HG03045 (cell line): ENCODE results near the gene FAM186B.

Experiments
- ATAC-seq: cut with Tn5 transposase; IDR thresholded peaks from one replicate; pipeline ENCODE4 v1.9.1; 2021; ENCODE audit warnings: mild to moderate bottlenecking, moderate library complexity; ENCODE audit not compliant: unreplicated experiment

FAM186B gene

DNA sequence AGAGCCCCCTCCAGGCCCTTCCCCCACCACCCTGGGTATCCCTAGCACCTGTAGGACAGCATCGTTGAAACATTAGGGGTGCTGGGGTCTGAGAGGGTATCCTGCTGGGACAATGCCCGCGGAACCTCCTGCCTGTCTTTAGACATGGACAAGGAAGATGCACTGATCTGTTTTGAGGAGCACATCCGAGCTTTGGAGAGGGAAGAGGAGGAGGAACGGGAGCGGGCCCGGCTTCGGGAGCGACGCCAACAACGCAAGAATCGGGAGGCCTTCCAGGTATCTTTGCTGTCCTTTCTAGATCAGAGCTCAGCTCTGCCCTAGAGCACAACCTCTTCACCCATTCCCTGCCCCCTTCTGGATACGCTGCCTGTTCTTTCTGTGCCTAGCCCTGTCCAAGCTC, 31.1 kb upstream of the FAM186B start:
- ATAC-seq, result no peak

DNA sequence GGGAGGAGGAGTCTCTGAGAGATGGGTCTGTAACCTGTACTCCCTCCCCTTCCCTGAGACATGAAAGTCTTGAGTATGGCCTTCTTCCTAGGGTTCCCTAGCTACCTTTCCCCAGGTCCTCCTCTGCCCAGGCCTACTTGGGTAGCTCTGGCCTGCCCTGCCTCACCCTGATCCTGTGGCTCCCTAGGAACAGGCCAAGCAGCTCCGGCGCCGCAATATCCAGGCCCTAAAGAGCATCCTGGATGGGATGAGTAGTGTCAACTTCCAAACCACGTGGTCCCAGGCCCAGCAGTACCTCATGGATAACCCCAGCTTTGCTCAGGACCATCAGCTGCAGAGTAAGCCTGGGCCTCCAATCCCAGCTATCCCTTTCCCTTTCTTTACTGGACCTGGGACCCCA, 30.2 kb upstream of the FAM186B start:
- no peak for ATAC-seq

- no peak for ATAC-seq
Observed at GRCh38 chr12:49635036-49635435, 29.6 kb upstream of the FAM186B start.

GRCh38 chr12:49633703-49634345, 28.4 kb upstream of the FAM186B start:
- ATAC-seq, result no peak

DNA sequence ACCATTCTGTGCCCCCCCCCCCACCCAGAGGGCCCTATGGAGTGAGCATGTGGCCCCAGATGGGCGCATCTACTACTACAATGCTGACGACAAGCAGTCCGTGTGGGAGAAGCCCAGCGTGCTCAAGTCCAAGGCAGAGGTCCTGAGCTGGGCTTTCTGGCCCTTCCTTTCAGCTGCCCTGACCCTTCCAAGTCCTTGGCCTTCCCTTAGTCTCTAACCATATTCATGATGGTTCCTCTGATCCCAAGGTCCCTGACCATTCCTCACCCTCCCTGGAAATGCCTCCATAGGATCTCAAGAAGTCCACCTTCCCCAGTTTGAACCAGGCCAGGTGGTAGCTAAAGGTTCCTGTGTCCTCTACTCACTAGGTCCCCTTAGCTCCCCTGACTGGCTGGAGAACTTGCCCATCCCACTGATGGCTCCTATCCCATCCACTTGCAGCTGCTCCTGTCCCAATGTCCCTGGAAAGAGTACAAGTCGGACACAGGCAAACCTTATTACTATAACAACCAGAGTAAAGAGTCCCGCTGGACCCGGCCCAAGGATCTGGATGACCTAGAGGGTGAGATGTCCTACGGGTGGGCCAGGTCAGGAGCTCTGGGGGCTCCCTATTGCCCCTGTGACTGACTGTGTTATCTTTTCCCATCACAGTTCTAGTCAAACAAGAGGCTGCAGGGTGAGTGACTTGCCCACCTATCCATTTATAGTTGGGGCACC, 27.7 kb upstream of the FAM186B start:
- no peak for ATAC-seq

DNA sequence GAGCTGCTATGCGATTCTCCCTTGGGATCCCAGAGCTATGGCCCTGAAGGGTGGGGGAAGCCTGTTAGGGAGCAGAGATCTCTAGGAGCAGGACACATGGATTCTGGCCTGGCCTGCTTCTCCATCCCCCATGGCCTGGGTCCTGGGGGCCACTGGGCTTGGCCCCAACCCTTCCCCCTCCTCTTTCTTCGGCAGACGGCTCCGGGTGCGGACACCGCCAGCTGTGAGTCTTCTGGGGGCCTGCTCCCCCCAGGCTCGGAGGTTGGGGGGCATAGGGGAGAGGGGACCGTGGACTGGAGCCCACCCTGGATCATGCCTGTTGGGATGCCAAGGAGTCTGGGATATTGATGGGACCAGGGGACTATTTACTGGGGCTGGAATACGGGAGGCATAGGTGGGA, 27.0 kb upstream of the FAM186B start:
- ATAC-seq, result no peak

- ATAC-seq, result no peak
Observed at GRCh38 chr12:49631336-49631907, 26.0 kb upstream of the FAM186B start.

- ATAC-seq, result no peak
Observed at GRCh38 chr12:49627752-49628360, 22.4 kb upstream of the FAM186B start.

DNA sequence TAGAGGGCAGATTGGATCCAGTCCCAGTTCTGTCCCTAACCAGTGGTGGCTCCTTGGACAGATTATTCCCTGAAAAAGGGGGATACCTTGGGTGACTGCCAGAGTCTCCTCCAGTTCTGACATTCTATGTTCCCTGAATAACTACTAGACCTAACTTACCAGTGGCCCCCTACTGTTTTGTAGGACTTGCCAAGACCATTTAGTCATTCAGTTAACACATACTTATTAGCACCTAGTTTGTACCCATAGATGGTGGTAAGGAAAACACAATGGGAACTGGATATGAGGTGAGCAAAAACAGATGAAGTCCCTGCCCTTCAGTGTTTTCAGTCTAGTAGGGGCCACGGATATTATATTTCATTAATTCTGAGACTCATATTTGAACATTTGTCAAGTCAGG, 21.4 kb upstream of the FAM186B start:
- no peak for ATAC-seq

- no peak for ATAC-seq
Observed at GRCh38 chr12:49626169-49626835, 20.9 kb upstream of the FAM186B start.

- ATAC-seq, result no peak
Observed at GRCh38 chr12:49624921-49625577, 19.6 kb upstream of the FAM186B start.

- peak; percentile 73 for ATAC-seq
Observed at GRCh38 chr12:49623142-49623904, 17.9 kb upstream of the FAM186B start, which contains the start of gene PRPF40B. TSS of gene PRPF40B (plus strand) at chr12:49623561. CDS start at chr12:49623591, 30 bp downstream.

- peak; percentile 23 for ATAC-seq
Observed at GRCh38 chr12:49622501-49623141, 17.2 kb upstream of the FAM186B start.

DNA sequence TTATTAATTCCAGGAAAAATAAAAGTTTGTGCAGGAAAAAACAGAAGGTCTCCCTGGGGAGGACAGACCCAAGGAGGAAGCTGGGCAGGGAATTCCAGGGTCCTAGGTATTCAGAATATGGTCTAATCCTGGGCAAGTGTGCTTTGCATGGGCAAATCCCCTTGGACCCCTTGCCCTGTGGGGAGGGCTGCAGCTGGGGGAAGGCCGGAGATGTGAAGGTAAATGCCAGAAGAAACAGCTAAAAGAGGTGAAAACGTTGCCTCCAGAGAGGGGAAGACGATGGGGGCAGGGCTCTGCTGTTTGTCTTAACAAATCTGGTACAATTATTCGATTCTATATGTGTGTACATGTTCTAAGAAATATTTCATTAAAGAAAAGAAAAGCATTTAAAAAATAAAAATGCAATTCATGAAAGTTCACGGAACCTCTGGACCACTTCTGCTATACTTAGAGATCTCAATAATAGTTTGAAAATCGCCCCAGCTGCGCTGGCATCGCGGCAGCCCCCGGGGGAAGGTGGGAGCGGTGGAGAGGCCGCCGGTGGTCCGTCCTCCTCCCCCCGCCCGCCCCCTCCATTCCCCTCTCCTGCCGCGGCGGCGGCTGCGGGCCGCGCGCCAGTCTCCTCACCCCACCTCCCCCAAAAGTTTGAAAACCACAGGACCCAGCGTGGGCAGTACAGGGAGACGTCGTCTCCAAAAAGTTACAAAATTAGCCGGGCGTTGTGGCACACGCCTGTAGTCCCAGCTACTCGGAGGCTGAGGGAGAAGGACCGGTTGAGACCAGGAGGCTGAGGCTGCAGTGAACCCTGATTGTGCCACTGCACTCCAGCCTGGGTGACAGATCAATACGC, 16.4 kb upstream of the FAM186B start:
- ATAC-seq, result no peak

GRCh38 chr12:49619286-49619685, 13.8 kb upstream of the FAM186B start:
- no peak for ATAC-seq

GRCh38 chr12:49618576-49618975, 13.1 kb upstream of the FAM186B start:
- no peak for ATAC-seq

DNA sequence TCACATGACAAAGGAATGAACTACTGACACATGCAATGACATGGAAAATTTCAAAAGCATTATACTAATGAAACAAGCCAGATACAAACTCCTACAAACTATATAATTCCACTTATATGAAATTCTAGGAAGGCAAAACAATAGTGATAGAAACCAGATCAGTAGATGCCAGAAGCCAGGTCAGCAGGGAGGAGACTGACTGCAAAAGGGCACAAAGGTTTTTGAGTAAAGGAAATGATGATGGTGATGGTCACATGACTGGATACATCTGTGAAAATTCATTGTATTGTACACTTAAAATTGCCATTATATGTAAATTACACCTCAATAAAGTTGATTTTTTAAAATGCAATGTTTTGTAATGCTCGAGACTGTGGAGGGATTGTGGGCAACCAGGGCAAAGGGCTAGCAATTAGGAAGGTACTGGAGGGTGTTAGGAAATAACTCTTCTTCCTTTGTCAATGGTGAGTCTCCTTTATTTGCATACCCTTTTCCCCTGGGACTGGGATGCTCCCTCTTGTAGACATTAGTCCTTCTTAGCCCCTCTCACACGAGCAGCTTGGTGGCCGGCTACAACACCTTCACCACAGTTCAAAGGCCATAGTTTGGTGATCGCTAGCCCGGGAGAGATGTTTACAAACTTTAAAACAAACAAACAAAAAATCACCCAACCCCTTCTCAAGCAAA, 11.2 kb upstream of the FAM186B start:
- ATAC-seq, result no peak

DNA sequence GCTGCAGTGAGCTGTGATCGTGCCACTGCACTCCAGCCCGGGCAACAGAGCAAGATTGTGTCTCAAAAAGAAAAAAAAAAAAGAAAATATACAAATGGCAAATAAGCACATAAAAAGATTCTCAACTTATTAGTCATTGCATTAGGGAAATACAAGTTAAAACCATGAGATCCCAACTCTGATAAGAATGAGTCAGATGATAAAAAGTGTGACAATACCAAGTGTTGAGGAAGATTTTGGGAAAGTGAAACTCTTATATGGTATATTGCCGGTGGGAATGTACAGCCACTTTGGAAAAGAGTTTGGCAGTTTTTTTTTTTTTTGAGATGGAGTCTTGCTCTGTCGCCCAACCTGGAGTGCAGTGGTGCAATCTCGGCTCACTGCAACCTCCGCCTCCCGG, 10.3 kb upstream of the FAM186B start:
- no peak for ATAC-seq
